Testis (tissue), 2 donors: ENCODE results near the gene KIF25.
"Not testable (repeated sequence)": the region's sequence is repeated elsewhere in the genome, so short reads cannot be mapped to it uniquely, and the experiment has no call there.

Experiments
- POLR2A ChIP-seq: fragments of 450-650 bp; IDR thresholded peaks from one replicate; pipeline ENCODE4 v1.6.1; 2017; ENCODE audit warnings: antibody characterized with exemption, mild to moderate bottlenecking, moderate library complexity
- TF ChIP-seq, protein P1 (sequence below), 3 experiments: fragments of 450-650 bp in 2 of 3; fragments of 200-600 bp in 1 of 3; sonication (generic) in 1 of 3; IDR thresholded peaks; one replicate each; pipeline ENCODE4 v1.5.1; 2016 to 2019; ENCODE audit warnings: antibody characterized with exemption in 3 of 3, mild to moderate bottlenecking in 2 of 3, moderate library complexity in 1 of 3

DNA sequence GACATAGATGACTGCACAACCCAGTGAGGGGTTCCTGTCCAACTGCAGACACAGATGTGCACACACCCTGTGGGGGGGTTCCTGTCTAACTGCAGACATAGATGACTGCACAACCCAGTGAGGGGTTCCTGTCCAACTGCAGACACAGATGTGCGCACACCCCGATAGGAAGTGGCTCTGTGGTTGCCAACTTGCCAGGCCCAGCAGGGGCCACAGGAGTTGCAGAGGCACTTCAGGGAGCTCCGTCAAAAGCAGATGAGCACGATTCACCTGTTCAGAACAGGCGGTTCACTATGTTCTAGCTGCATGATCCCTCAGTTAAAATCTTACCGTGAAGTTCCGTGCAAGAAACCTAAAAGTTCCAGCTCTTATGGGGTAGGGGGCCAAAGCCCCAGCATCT, 79.9 kb downstream of the KIF25 start:
- TF ChIP-seq, protein P1, sequence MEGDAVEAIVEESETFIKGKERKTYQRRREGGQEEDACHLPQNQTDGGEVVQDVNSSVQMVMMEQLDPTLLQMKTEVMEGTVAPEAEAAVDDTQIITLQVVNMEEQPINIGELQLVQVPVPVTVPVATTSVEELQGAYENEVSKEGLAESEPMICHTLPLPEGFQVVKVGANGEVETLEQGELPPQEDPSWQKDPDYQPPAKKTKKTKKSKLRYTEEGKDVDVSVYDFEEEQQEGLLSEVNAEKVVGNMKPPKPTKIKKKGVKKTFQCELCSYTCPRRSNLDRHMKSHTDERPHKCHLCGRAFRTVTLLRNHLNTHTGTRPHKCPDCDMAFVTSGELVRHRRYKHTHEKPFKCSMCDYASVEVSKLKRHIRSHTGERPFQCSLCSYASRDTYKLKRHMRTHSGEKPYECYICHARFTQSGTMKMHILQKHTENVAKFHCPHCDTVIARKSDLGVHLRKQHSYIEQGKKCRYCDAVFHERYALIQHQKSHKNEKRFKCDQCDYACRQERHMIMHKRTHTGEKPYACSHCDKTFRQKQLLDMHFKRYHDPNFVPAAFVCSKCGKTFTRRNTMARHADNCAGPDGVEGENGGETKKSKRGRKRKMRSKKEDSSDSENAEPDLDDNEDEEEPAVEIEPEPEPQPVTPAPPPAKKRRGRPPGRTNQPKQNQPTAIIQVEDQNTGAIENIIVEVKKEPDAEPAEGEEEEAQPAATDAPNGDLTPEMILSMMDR (IDR thresholded peaks at IDR 0.05): not testable (repeated sequence)
- TF ChIP-seq POLR2A: not testable (repeated sequence)
